Endothelial cell of umbilical vein (primary cell): ENCODE measurements around the gene ALK. TPM values are rescaled to one million over a fixed set of nuclear protein-coding genes. Genes with fewer than 3 reads are reported as not detected.

Experiments used
- BruUV-seq: library from RNA; stranded (reverse); fragments of 400-500 nt; replicated peaks from 2 replicates; lab custom pipeline; 2021; lab: Mats Ljungman, UMichigan
- CTCF ChIA-PET: fragments of 300-600, 350-600 bp; sonication (Branson Sonifier 250); formaldehyde crosslinking; loops from one replicate; lab custom pipeline; 2021; ENCODE audit warnings: antibody characterized with exemption, inconsistent platforms; lab: Charles Lee
- POLR2A ChIA-PET: fragments of 300-600, 350-600 bp; sonication (Branson Sonifier 250); formaldehyde crosslinking; loops from one replicate; lab custom pipeline; 2021; ENCODE audit warnings: antibody characterized with exemption, inconsistent platforms; lab: Charles Lee
- DNase-seq: peaks from one replicate; pipeline ENCODE4 v3.0.0-alpha.2; 2011; ENCODE audit warnings: low read depth, low spot score
- FAIRE-seq: peaks from 2 replicates; lab custom pipeline; 2011; peaks lifted over from hg19 to GRCh38; lab: Jason Lieb, UNC
- H2AFZ ChIP-seq: 2 replicates; pipeline ENCODE4 v1.6.0; 2012; ENCODE audit warnings: low read depth, low read length, control low read depth, inconsistent platforms
- H3K27ac ChIP-seq: 2 replicates; pipeline ENCODE4 v1.5.1; 2011; ENCODE audit warnings: low read depth, mild to moderate bottlenecking, control low read depth, low read length, moderate library complexity; ENCODE audit not compliant: insufficient read depth
- H3K27me3 ChIP-seq, 2 experiments: 2 replicates each; pipeline versions ENCODE4 v1.6.0 to v1.6.1; 2011; ENCODE audit warnings: low read length in 2 of 2, mixed read lengths in 1 of 2; ENCODE audit not compliant: control insufficient read depth in 2 of 2, insufficient read depth in 2 of 2
- H3K36me3 ChIP-seq, 2 experiments: 2 replicates in 1 of 2; 3 replicates in 1 of 2; pipeline ENCODE4 v1.5.1; 2011; ENCODE audit warnings: low read length in 2 of 2, mild to moderate bottlenecking in 1 of 2, moderate library complexity in 1 of 2; ENCODE audit not compliant: control insufficient read depth in 2 of 2, insufficient read depth in 2 of 2; ENCODE audit errors: extremely low read depth in 1 of 2
- H3K4me1 ChIP-seq: 3 replicates; pipeline ENCODE4 v1.5.1; 2011; ENCODE audit warnings: mild to moderate bottlenecking, low read length; ENCODE audit not compliant: control insufficient read depth, insufficient read depth; ENCODE audit errors: extremely low read depth
- H3K4me2 ChIP-seq: 2 replicates; pipeline ENCODE4 v1.6.1; 2011; ENCODE audit warnings: low read length, control low read depth, mixed read lengths; ENCODE audit not compliant: insufficient read depth
- H3K4me3 ChIP-seq, 3 experiments: fragments of 200-600 bp in 1 of 3; sonication (generic), shearing (Covaris generic) in 1 of 3; replicated peaks in 1 of 3; 2 replicates each; pipeline ENCODE4 v1.5.1; 2011 to 2016; ENCODE audit warnings: control low read depth in 3 of 3, low read length in 3 of 3, mild to moderate bottlenecking in 2 of 3, inconsistent platforms in 1 of 3, low read depth in 1 of 3, moderate library complexity in 1 of 3; ENCODE audit not compliant: insufficient read depth in 1 of 3
- H3K79me2 ChIP-seq: 2 replicates; pipeline ENCODE4 v1.6.0; 2012; ENCODE audit warnings: low read length, inconsistent platforms; ENCODE audit not compliant: control insufficient read depth, insufficient read depth
- H3K9ac ChIP-seq: replicated peaks from 2 replicates; pipeline ENCODE3; 2011; ENCODE audit warnings: low read length, control low read depth; ENCODE audit not compliant: insufficient read depth; ENCODE audit errors: extremely low read depth
- H3K9me1 ChIP-seq: replicated peaks from 3 replicates; pipeline ENCODE4 v1.6.0; 2011; ENCODE audit warnings: mild to moderate bottlenecking, low read length; ENCODE audit not compliant: control insufficient read depth, insufficient read depth; ENCODE audit errors: extremely low read depth
- H3K9me3 ChIP-seq: replicated peaks from 2 replicates; pipeline ENCODE4 v1.5.1; 2012; ENCODE audit warnings: low read length, inconsistent platforms; ENCODE audit not compliant: control insufficient read depth, insufficient read depth
- H4K20me1 ChIP-seq: replicated peaks from 2 replicates; pipeline ENCODE3; 2011; ENCODE audit warnings: mild to moderate bottlenecking, low read length; ENCODE audit not compliant: control insufficient read depth, insufficient read depth; ENCODE audit errors: extremely low read depth
- EZH2 ChIP-seq: IDR thresholded peaks from 2 replicates; pipeline ENCODE4 v1.6.1; 2012; ENCODE audit warnings: borderline replicate concordance, low read depth, mild to moderate bottlenecking, moderate library complexity, low read length, inconsistent platforms; ENCODE audit not compliant: severe bottlenecking
- FOS ChIP-seq: IDR thresholded peaks from 2 replicates; pipeline ENCODE4 v1.6.1; 2011; ENCODE audit warnings: mild to moderate bottlenecking, low read length, moderate library complexity, borderline replicate concordance; ENCODE audit not compliant: insufficient read depth
- GATA2 ChIP-seq: IDR thresholded peaks from 2 replicates; pipeline ENCODE4 v1.7.0; 2011; ENCODE audit warnings: low read depth, mild to moderate bottlenecking, moderate library complexity, mixed read lengths, low read length; ENCODE audit not compliant: insufficient read length, insufficient read depth
- JUN ChIP-seq: IDR thresholded peaks from 2 replicates; pipeline ENCODE4 v1.6.1; 2011; ENCODE audit warnings: borderline replicate concordance, low read depth; ENCODE audit not compliant: insufficient read length, insufficient read depth
- MYC ChIP-seq: IDR thresholded peaks from one replicate; pipeline ENCODE4 v1.6.1; 2011; ENCODE audit warnings: mild to moderate bottlenecking, low read depth, low read length
- POLR2A ChIP-seq: IDR thresholded peaks from 2 replicates; pipeline ENCODE4 v1.6.1; 2012; ENCODE audit warnings: low read depth, mild to moderate bottlenecking, control low read depth, low read length
- POLR2AphosphoS5 ChIP-seq: IDR thresholded peaks from 2 replicates; pipeline ENCODE4 v1.6.1; 2012; ENCODE audit warnings: low read depth, mild to moderate bottlenecking, control low read depth, low read length, moderate library complexity; ENCODE audit not compliant: insufficient read depth
- dilution Hi-C: fragments of 300-500 bp; cut with MboI; formaldehyde crosslinking; loops from one replicate; pipeline ENCODE4 v1.15.0; 2019; ENCODE audit warnings: low sequenced_read_pairs; ENCODE audit not compliant: extremely low pct_ligation_motif_present
- intact Hi-C: fragments of 100-400 bp; cut with micrococcal nuclease; formaldehyde crosslinking; loops from one replicate; pipeline ENCODE4 v1.10.0; 2022
- polyA plus RNA-seq, 4 experiments: library from polyadenylated mRNA; depleted of rRNA in 3 of 4; stranded (reverse) in 3 of 4; unstranded in 1 of 4; fragments of >200 nt; gene quantifications; 2 replicates each; pipeline versions ENCODE4 v1.2.1 to v1.2.3, GENCODE V29; 2011 to 2012; ENCODE audit warnings: missing spikeins in 1 of 4
- total RNA-seq: library from RNA; stranded (reverse); gene quantifications from 2 replicates; pipeline ENCODE4 v1.2.3, GENCODE V29; 2021
- TF ChIP-seq, protein P1 (sequence below), 2 donors: IDR thresholded peaks; 1 replicate in 1 of 2; 2 replicates in 1 of 2; pipeline ENCODE4 v1.5.1; 2011; ENCODE audit warnings: low read length in 2 of 2, mild to moderate bottlenecking in 2 of 2, moderate library complexity in 2 of 2, control low read depth in 1 of 2, inconsistent platforms in 1 of 2, low read depth in 1 of 2; ENCODE audit not compliant: insufficient read depth in 1 of 2; ENCODE audit errors: extremely low read depth in 1 of 2
- TF ChIP-seq, protein P2 (sequence below): IDR thresholded peaks from 2 replicates; pipeline ENCODE4 v1.6.1; 2011; ENCODE audit not compliant: insufficient read depth, insufficient read length

ALK gene
- total and polyA plus RNA-seq, 2 donors (not counting 3 experiments of a cell fraction or from before 2014, with no cell fraction given) = not detected

DNA sequence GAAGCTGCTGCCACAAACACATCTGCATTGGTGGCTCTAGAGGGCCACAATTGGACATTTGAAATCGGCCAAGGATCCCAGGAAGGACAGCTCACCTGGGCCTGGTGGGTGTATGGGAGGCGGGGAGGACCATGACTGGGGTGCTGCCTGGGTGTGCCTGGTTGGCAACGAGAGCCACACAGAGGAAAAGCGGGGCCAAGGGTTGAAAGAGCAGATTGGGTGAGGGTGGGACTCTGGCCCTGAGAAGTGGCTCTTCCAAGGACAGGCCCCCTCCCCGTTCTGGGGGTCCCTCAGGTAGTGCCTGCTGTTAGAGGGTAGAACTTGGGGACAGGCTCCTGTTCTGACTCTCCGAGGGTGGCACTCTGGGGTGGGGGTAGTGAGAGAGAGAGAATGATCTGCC, 703.3 kb downstream of the ALK start:
- no peaks in the 10 kb centered on the region for H3K36me3 ChIP-seq
- H3K9me3 ChIP-seq = no peaks in the 10 kb centered on the region
- H3K27me3 ChIP-seq = no peaks in the 10 kb centered on the region
- FAIRE-seq (no peak), DNase-seq (no peak)
- H3K9me1 ChIP-seq = no peaks in the 10 kb centered on the region
- no peak overlapping the region for H3K27ac ChIP-seq
- intact Hi-C loops (no loop called here), dilution Hi-C loops (no loop called here)
- no TSS peak for BruUV-seq
- CTCF ChIA-PET = no interaction called here
- H3K4me2 ChIP-seq = no peak overlapping the region
- POLR2A ChIA-PET = no interaction called here
- peaks cover 2% of the 10 kb centered on the region for H3K4me1 ChIP-seq
- H4K20me1 ChIP-seq = no peaks in the 10 kb centered on the region
- H3K4me3 ChIP-seq = no peak overlapping the region
- no peaks in the 10 kb centered on the region for H3K79me2 ChIP-seq
- no peak overlapping the region for H3K9ac ChIP-seq
- H2AFZ ChIP-seq = no peak overlapping the region
- no peak for TF ChIP-seq GATA2
- TF ChIP-seq FOS = no peak
- TF ChIP-seq EZH2 = no peak
- no peak for TF ChIP-seq POLR2AphosphoS5
- TF ChIP-seq, protein P1, sequence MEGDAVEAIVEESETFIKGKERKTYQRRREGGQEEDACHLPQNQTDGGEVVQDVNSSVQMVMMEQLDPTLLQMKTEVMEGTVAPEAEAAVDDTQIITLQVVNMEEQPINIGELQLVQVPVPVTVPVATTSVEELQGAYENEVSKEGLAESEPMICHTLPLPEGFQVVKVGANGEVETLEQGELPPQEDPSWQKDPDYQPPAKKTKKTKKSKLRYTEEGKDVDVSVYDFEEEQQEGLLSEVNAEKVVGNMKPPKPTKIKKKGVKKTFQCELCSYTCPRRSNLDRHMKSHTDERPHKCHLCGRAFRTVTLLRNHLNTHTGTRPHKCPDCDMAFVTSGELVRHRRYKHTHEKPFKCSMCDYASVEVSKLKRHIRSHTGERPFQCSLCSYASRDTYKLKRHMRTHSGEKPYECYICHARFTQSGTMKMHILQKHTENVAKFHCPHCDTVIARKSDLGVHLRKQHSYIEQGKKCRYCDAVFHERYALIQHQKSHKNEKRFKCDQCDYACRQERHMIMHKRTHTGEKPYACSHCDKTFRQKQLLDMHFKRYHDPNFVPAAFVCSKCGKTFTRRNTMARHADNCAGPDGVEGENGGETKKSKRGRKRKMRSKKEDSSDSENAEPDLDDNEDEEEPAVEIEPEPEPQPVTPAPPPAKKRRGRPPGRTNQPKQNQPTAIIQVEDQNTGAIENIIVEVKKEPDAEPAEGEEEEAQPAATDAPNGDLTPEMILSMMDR (IDR thresholded peaks at IDR 0.05; ENCODE audit: extremely low read depth in 1 of 2, insufficient read depth in 1 of 2, low read depth in 1 of 2, low read length in 2 of 2) = no peak
- TF ChIP-seq MYC = no peak
- no peak for TF ChIP-seq JUN
- TF ChIP-seq, protein P2, sequence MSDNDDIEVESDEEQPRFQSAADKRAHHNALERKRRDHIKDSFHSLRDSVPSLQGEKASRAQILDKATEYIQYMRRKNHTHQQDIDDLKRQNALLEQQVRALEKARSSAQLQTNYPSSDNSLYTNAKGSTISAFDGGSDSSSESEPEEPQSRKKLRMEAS = no peak
- no peak for TF ChIP-seq POLR2A
